ENCODE measurements around the gene GGA3.

GGA3 gene

GRCh38 chr17:75231071-75231470 is 30.3 kb downstream of the GGA3 start:
- no peak for DNase-seq (ENCODE audit: low read depth, low spot score)
- H3K4me3 ChIP-seq (ENCODE audit: low read depth, low read length) = no peak overlapping the region
- no peak for TF ChIP-seq CTCF (IDR thresholded peaks at IDR 0.05; ENCODE audit: low read depth, low read length)
- in situ Hi-C loops (cut with HindIII; ENCODE audit: low sequenced_read_pairs) = no loop called here

GRCh38 chr17:75228847-75229246 is 32.6 kb downstream of the GGA3 start:
- no peak overlapping the region for H3K4me3 ChIP-seq (ENCODE audit: low read depth, low read length)
- no peak for TF ChIP-seq CTCF (IDR thresholded peaks at IDR 0.05; ENCODE audit: low read depth, low read length)
- in situ Hi-C loops (cut with HindIII; ENCODE audit: low sequenced_read_pairs) = no loop called here
- DNase-seq (ENCODE audit: low read depth, low spot score) = no peak

- no peak for TF ChIP-seq CTCF (IDR thresholded peaks at IDR 0.05; ENCODE audit: low read depth, low read length)
- H3K4me3 ChIP-seq (ENCODE audit: low read depth, low read length) = no peak overlapping the region
- in situ Hi-C loops (cut with HindIII; ENCODE audit: low sequenced_read_pairs) = no loop called here
- DNase-seq (ENCODE audit: low read depth, low spot score) = no peak
Measured at GRCh38 chr17:75228305-75228704, 33.1 kb downstream of the GGA3 start.

GRCh38 chr17:75227729-75228128 is 33.7 kb downstream of the GGA3 start:
- in situ Hi-C loops (cut with HindIII; ENCODE audit: low sequenced_read_pairs) = no loop called here
- H3K4me3 ChIP-seq (ENCODE audit: low read depth, low read length) = no peak overlapping the region
- no peak for DNase-seq (ENCODE audit: low read depth, low spot score)
- no peak for TF ChIP-seq CTCF (IDR thresholded peaks at IDR 0.05; ENCODE audit: low read depth, low read length)

- no peak for DNase-seq (ENCODE audit: low read depth, low spot score)
- in situ Hi-C loops (cut with HindIII; ENCODE audit: low sequenced_read_pairs) = no loop called here
- H3K4me3 ChIP-seq (ENCODE audit: low read depth, low read length) = no peak overlapping the region
- TF ChIP-seq CTCF (IDR thresholded peaks at IDR 0.05; ENCODE audit: low read depth, low read length) = no peak
Measured at GRCh38 chr17:75225016-75225415, 36.4 kb downstream of the GGA3 start.

- in situ Hi-C loops (cut with HindIII; ENCODE audit: low sequenced_read_pairs) = no loop called here
- DNase-seq (ENCODE audit: low read depth, low spot score) = no peak
Measured at GRCh38 chr17:75219815-75220214, 41.6 kb downstream of the GGA3 start.

More at GRCh38 chr17:75219815-75220214, 41.6 kb downstream of the GGA3 start:
- no peak for TF ChIP-seq CTCF (IDR thresholded peaks at IDR 0.05; ENCODE audit: low read depth, low read length)
- H3K4me3 ChIP-seq (ENCODE audit: low read depth, low read length) = no peak overlapping the region

Data from astrocyte of the spinal cord (primary cell).